Effector memory CD4-positive, alpha-beta T cell (primary cell): Measurements from ENCODE around the gene KCNQ5.
"Not testable (repeated sequence)": the region's sequence is repeated elsewhere in the genome, so short reads cannot be mapped to it uniquely, and the experiment has no call there.

Experiments
- DNase-seq, 3 donors: peaks; one replicate each; pipeline ENCODE4 v3.0.0-alpha.2; 2020
- H3K27ac ChIP-seq: 2 replicates; pipeline ENCODE4 v1.7.0; 2013; ENCODE audit warnings: mild to moderate bottlenecking, low read length, moderate library complexity; ENCODE audit not compliant: insufficient read depth, poor library complexity, severe bottlenecking
- H3K27me3 ChIP-seq: replicated peaks from 2 replicates; pipeline ENCODE4 v1.7.0; 2013; ENCODE audit warnings: mild to moderate bottlenecking, low read length; ENCODE audit not compliant: insufficient read depth, control insufficient read depth, poor library complexity, severe bottlenecking
- H3K36me3 ChIP-seq: 2 replicates; pipeline ENCODE4 v1.7.0; 2013; ENCODE audit warnings: mild to moderate bottlenecking, low read length, moderate library complexity; ENCODE audit not compliant: control insufficient read depth, insufficient read depth
- H3K4me1 ChIP-seq: 2 replicates; pipeline ENCODE4 v1.7.0; 2013; ENCODE audit warnings: low read length, mild to moderate bottlenecking; ENCODE audit not compliant: control insufficient read depth, insufficient read depth, poor library complexity, severe bottlenecking
- H3K4me3 ChIP-seq: 2 replicates; pipeline ENCODE4 v1.7.0; 2013; ENCODE audit warnings: low read length, low read depth, mild to moderate bottlenecking; ENCODE audit not compliant: insufficient read depth, poor library complexity, severe bottlenecking
- H3K9me3 ChIP-seq: 2 replicates; pipeline ENCODE4 v1.7.0; 2013; ENCODE audit warnings: mild to moderate bottlenecking, low read length, moderate library complexity; ENCODE audit not compliant: control insufficient read depth

KCNQ5 gene

DNA sequence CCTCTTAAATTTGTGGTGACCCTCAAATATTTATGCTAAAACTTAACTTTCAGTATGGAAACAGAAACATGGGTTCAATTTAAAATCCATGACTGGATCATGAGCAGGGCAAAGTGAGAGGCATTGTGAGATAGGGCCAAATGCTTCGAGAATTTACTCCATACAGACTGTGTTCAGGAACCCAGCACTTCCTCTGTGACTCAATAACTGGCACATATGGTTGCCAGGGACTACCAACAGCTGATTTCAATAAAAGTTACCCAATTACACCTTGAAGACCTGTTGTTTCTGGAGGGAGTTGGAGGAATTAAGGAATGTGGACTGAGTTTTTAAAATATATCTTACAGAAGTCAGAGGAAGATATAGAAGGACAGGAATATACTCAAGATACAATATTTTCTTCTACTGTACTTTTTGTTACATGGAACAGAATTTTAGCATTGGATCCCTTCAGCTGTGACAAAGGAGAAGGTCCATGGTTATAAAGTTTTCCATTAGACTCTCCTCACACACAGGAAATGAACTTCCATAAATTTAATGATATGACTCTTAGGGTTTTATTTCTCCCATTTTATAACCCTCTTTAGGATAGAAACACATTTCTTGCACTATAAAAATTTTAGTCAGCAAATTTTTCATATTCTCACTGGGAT is 344.9 kb downstream of the KCNQ5 start:
- H3K4me1 ChIP-seq: no peaks in the 10 kb centered on the region
- H3K27ac ChIP-seq: no peak overlapping the region
- no peaks in the 10 kb centered on the region for H3K27me3 ChIP-seq
- H3K36me3 ChIP-seq: no peaks in the 10 kb centered on the region
- no peaks in the 10 kb centered on the region for H3K9me3 ChIP-seq
- no peak overlapping the region for H3K4me3 ChIP-seq
- no peak for DNase-seq

DNA sequence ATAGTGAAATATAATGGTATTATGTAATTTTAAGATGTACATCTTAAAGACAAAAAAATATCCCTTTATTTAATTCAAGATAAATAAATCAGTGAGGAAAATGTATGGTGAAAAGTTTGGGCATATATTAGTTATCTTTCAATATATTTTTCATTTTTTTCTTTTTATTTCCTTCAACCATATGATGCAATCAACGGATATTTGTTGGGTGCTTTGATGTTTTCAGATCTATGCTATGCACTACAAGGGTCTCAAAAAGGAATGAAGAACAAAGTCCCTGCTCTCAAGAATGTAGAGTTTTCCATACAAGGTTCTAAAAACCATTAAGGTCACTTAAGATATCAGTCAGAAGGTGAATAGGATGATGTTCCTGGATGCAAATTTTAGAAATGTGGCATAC is 345.5 kb downstream of the KCNQ5 start:
- Histone ChIP-seq H3K27me3 (no peaks in the 10 kb centered on the region), H3K4me1 (no peaks in the 10 kb centered on the region), H3K9me3 (no peaks in the 10 kb centered on the region), H3K36me3 (no peaks in the 10 kb centered on the region), H3K27ac (no peak overlapping the region), H3K4me3 (no peak overlapping the region)
- no peak for DNase-seq

GRCh38 chr6:72968704-72969103 is 346.8 kb downstream of the KCNQ5 start:
- Histone ChIP-seq H3K9me3 (no peaks in the 10 kb centered on the region), H3K27me3 (no peaks in the 10 kb centered on the region), H3K4me1 (no peaks in the 10 kb centered on the region), H3K27ac (no peak overlapping the region), H3K36me3 (no peaks in the 10 kb centered on the region), H3K4me3 (no peak overlapping the region)
- DNase-seq: no peak

GRCh38 chr6:72969666-72970065 is 347.8 kb downstream of the KCNQ5 start:
- Histone ChIP-seq H3K9me3 (no peaks in the 10 kb centered on the region), H3K36me3 (no peaks in the 10 kb centered on the region), H3K4me3 (no peak overlapping the region), H3K4me1 (no peaks in the 10 kb centered on the region), H3K27ac (no peak overlapping the region), H3K27me3 (no peaks in the 10 kb centered on the region)
- no peak for DNase-seq

- Histone ChIP-seq H3K36me3 (no peaks in the 10 kb centered on the region), H3K27me3 (no peaks in the 10 kb centered on the region), H3K4me1 (no peaks in the 10 kb centered on the region), H3K4me3 (no peak overlapping the region), H3K27ac (no peak overlapping the region), H3K9me3 (no peaks in the 10 kb centered on the region)
- DNase-seq: no peak
Observed at GRCh38 chr6:72972579-72972978, 350.7 kb downstream of the KCNQ5 start.

DNA sequence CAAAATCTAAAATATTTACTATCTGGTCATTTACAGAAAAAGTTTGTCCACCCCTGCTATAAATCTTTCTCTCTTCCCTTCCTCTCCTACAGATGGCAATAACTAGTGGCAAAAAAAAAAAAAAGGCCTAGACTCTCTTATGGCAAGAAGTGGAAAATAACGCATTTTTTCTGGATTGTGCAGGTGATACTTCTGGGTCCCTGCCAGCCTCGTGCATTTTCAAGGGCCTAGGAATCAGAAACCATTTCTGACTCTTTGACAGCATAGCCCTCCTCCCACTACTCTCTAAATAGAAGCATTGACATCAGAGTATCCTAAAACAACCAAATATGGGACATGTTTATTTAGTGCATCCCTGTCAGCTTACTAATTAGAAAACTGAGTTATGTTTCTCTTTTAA is 352.4 kb downstream of the KCNQ5 start:
- no peak for DNase-seq
- H3K9me3 ChIP-seq: no peaks in the 10 kb centered on the region
- no peaks in the 10 kb centered on the region for H3K36me3 ChIP-seq
- H3K27ac ChIP-seq: no peak overlapping the region
- no peaks in the 10 kb centered on the region for H3K4me1 ChIP-seq
- no peaks in the 10 kb centered on the region for H3K27me3 ChIP-seq
- H3K4me3 ChIP-seq: no peak overlapping the region

- Histone ChIP-seq H3K4me3 (no peak overlapping the region), H3K9me3 (no peaks in the 10 kb centered on the region), H3K27ac (no peak overlapping the region), H3K27me3 (no peaks in the 10 kb centered on the region), H3K36me3 (no peaks in the 10 kb centered on the region), H3K4me1 (no peaks in the 10 kb centered on the region)
- DNase-seq: no peak
Observed at GRCh38 chr6:72975352-72975752, 353.5 kb downstream of the KCNQ5 start.

DNA sequence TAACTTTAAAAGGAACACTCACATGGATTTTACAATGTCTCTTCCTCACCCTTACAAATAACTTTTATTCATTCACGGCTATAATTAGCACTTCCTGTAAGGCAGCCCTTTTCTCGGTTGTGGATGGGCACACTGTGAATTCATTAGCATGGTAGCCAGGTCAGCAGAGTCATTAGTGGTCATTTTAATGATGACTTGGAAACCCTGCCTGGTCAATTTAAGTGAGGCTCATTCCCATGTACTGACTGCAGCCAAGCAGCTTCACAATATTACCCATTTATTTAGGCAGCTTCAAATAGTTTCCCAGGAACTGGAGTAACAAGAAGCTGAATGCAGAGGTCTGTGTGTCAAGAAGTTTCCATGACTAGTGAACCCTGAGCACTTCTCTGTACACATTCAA is 354.6 kb downstream of the KCNQ5 start:
- H3K36me3 ChIP-seq: no peaks in the 10 kb centered on the region
- H3K4me3 ChIP-seq: no peak overlapping the region
- no peaks in the 10 kb centered on the region for H3K27me3 ChIP-seq
- no peaks in the 10 kb centered on the region for H3K4me1 ChIP-seq
- DNase-seq: no peak
- H3K27ac ChIP-seq: no peak overlapping the region
- H3K9me3 ChIP-seq: no peaks in the 10 kb centered on the region

DNA sequence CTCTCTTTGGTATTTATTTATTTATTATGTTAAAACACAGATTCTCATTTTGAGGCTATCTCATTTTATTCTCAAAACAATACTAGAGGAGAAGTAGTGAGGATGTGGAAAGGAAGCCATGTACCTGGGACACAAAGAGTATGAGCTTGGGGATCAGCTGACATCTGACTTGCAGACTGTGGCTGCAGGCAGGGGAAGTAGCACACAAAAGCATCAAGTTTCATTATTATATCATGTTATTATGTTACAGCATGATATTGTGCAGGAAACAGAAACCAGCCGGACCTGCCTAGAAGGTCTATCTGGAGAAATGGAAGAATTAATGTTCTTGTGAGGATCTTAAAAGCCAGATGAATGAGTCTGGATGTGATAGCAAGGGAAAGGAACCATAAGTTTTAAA is 355.2 kb downstream of the KCNQ5 start:
- Histone ChIP-seq H3K4me1 (no peaks in the 10 kb centered on the region), H3K9me3 (no peaks in the 10 kb centered on the region), H3K27ac (no peak overlapping the region), H3K4me3 (no peak overlapping the region), H3K27me3 (no peaks in the 10 kb centered on the region), H3K36me3 (no peaks in the 10 kb centered on the region)
- no peak for DNase-seq

GRCh38 chr6:72978808-72979207 is 356.9 kb downstream of the KCNQ5 start:
- not testable (repeated sequence) for H3K36me3 ChIP-seq, DNase-seq, H3K9me3 ChIP-seq, H3K4me1 ChIP-seq, H3K27me3 ChIP-seq, H3K4me3 ChIP-seq, H3K27ac ChIP-seq
